ENCODE data around the gene LRRC58.
A peak's percentile ranks its signal among the peaks of the same experiment; 100 is the strongest.
"Not testable (repeated sequence)": the region's sequence is repeated elsewhere in the genome, so short reads cannot be mapped to it uniquely, and the experiment has no call there.

LRRC58 gene

GRCh38 chr3:120339362-120339761 lies 9.8 kb downstream of the LRRC58 start:
- no peak for DNase-seq (ENCODE audit: low read depth, low spot score)

DNA sequence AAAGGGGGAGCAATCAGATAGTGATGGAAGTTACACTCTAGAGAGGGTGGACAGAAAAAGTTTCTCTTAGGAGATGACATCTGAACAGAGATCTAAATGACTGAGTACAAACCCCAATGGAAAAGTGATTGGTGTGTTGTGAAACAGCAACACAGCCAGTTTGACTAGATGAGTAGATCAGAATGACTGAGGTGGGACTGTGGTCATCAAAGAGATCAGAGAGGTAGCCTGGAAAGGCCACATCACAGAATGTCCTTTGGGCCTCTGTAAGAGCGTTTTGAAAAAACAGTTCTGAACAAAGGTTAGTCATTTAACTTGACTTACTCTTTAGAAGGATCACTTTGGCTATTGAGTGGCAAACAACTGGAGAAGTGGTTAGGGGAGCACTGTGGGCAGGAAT lies 10.6 kb downstream of the LRRC58 start:
- DNase-seq (ENCODE audit: low read depth, low spot score): no peak

DNA sequence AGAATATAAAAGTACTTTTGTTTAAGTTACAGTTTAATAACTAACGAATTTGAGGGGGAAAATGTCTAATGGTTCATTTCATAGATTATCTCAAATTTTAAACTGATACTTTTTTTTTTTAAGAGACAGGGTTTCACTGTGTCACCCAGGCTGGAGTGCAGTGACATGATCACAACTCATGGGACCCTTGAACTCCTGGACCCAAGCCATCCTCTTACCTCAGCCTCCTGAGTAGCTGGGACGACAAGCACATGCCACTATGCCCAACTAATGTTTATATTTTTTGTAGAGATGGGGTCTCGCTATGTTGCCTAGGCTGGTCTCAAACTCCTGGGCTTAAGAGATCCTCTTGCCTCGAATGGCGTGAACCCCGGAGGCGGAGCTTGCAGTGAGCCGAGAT lies 16.5 kb downstream of the LRRC58 start:
- DNase-seq (ENCODE audit: low read depth, low spot score): no peak

GRCh38 chr3:120331076-120331475 lies 18.1 kb downstream of the LRRC58 start:
- DNase-seq (ENCODE audit: low read depth, low spot score): no peak

DNA sequence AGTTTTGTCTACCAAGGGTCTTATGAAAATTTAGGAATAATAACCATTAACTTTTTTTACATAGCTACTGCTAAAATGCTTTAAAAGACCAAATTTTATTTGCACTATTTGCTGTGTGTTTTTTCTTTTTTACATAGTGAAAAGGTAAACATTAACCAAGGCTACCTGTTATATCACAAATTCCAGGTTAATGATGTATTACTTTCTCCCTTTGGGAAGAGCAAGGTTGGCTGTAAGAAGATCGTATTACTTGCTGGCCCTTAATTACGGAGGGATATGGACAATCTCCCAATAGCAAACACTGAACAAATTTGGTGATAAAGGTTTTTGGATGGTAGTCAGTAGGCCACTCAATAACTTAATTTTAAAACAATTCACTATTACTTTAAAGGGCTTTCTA lies 22.4 kb downstream of the LRRC58 start:
- DNase-seq (ENCODE audit: low read depth, low spot score): no peak

GRCh38 chr3:120324190-120324589 lies 25.0 kb downstream of the LRRC58 start:
- no peak for DNase-seq (ENCODE audit: low read depth, low spot score)

- not testable (repeated sequence) for DNase-seq (ENCODE audit: low read depth, low spot score)
Observed at GRCh38 chr3:120323761-120324160, 25.4 kb downstream of the LRRC58 start.

GRCh38 chr3:120311863-120312794 lies 37.0 kb downstream of the LRRC58 start:
- DNase-seq (ENCODE audit: low read depth, low spot score): no peak

GRCh38 chr3:120306519-120307455 lies 42.4 kb downstream of the LRRC58 start:
- no peak for DNase-seq (ENCODE audit: low read depth, low spot score)

GRCh38 chr3:120304616-120305015 lies 44.5 kb downstream of the LRRC58 start:
- no peak for DNase-seq (ENCODE audit: low read depth, low spot score)

- DNase-seq (ENCODE audit: low read depth, low spot score): no peak
Observed at GRCh38 chr3:120302361-120302760, 46.8 kb downstream of the LRRC58 start.

DNA sequence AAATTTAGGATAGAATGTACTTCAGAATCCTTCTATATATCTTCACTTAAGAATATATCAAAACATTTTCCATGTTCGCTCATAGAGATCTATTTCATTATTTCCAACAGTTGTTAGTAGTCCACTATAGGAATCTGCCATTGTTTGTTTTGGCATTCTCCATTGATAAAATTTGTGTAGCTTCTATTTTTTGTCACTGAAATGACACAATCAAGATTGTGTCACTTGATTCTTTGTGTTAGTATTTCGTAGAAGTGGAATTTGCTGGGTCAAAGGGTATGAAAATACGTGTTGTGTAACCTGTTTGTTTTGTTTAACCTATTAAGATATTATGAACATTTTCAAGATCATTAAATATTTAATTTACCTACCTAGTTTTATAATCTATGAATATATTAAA lies 48.2 kb downstream of the LRRC58 start:
- DNase-seq (ENCODE audit: low read depth, low spot score): no peak

GRCh38 chr3:120299403-120299802 lies 49.8 kb downstream of the LRRC58 start:
- DNase-seq (ENCODE audit: low read depth, low spot score): no peak

GRCh38 chr3:120298996-120299395 lies 50.2 kb downstream of the LRRC58 start:
- no peak for DNase-seq (ENCODE audit: low read depth, low spot score)

GRCh38 chr3:120291552-120291951 lies 57.6 kb downstream of the LRRC58 start:
- DNase-seq (ENCODE audit: low read depth, low spot score): not testable (repeated sequence)

GRCh38 chr3:120289636-120290035 lies 59.5 kb downstream of the LRRC58 start:
- DNase-seq (ENCODE audit: low read depth, low spot score): no peak

GRCh38 chr3:120286465-120286864 lies 62.7 kb downstream of the LRRC58 start:
- DNase-seq (ENCODE audit: low read depth, low spot score): no peak

DNA sequence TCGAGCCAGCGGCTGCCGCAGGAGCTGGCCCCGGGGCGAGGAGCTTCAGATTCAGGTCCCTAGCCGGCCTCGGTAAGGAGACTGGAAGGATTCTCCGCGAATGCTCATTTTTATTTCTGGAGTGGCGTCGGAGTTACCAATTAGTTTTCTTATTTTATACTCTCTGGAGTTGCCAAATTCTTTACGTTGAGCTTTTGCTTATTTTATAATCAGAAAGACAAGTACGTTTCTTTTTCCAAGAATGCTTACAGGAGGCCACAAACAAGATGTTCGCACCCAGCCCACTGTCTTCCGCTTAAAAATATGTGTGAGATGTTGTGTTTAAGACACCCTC lies 63.7 kb downstream of the LRRC58 start:
- no peak for DNase-seq (ENCODE audit: low read depth, low spot score)

DNA sequence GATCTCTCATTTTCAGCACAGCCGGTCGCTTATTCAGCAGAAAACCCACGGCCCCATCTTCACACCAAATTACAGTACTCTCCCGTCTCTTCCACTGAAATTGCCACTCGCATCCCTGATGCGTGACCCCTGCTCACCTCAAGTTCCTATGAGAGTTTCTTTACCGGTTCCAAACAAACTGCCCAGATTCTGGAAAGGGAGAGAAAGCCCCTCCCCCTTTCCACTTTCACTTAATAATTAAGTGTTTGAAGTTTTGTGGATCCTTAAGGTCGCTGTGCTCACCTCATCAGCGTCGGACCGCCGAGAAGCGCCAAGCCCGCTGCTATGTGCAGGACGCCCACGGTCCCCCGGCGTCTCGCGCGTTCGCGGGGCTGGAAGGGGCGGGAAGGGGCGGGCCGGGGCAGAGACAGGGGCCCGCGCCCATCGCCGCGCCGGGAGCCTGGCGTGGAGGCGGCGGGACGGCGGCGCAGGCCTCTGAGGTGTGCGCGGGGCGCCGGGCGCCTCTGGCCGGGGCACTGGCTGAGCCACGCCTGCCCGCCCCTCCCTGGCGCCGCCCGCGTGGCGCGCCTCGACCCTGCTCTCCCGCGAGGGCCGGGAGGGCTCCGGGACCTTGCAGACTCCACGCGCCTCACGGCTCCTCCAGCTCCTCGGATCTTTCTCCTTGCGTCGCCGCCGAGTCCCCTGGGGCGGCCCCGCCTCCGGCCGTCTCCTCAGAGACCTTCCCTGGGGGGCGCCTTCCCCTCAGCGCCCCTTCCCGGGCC lies 64.2 kb downstream of the LRRC58 start, which contains the start of gene GPR156:
Gene GPR156, minus strand, starts transcription at position 476 of the 761 bp plus-strand sequence. CDS start 41,124 bp downstream, outside the sequence.
- DNase-seq (ENCODE audit: low read depth, low spot score): peak; percentile 42

DNA sequence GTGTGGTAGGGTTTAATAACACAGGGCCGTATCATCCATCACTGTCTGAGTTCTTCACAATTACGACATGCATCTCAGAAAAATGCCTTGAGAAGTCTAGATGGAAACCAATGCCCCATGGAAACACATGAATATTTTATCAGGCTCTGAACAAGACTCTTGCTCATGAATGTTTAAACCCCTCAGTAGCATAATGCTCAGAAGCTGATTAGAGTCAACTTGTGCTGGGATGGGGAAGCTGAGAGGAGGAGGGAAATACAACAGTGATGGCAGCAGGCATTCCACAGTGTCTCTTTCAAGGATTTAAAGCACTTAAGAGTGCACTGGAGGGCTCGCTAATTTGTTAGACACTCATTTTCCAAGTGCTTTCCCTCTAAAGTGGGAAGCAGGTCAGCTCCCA lies 67.9 kb downstream of the LRRC58 start:
- no peak for DNase-seq (ENCODE audit: low read depth, low spot score)

DNA sequence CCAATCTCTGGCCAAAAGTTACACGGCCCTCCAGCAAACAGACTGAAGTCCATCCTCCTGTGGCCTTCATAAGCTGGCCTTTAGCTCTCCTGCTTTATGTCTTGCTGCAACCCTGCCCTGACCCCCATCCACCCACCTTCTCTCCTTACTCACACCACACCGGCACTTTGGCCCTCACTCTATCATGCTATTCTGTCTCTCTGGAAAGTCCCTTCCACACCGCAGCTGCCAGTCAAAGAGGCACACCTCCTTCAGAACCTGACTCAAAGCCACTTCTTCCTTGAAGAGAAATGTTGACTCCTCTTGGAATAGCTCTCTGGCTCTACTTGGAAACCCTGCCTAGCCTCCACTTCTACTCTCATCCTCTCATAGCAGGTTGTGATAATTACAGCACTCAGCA lies 68.6 kb downstream of the LRRC58 start:
- no peak for DNase-seq (ENCODE audit: low read depth, low spot score)

DNA sequence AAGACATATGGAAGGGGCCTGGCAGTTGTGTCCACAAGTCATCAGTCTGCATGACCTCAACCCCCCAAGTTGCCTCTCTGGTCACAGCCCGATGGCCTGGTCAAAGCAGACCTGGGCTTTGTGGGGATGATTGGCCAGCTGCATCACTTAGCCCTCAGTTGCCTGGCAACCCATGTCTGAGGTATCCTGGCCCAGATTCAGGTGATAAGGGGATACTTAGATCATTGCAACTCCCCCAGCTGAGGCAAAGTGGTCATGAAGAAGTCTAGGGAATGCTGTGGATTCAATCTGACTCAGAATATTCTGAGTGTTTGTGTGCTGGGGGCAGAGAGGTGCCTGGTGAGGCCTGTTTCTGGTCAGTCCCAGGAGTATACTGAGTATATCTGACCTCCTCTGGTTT lies 69.1 kb downstream of the LRRC58 start:
- DNase-seq (ENCODE audit: low read depth, low spot score): no peak

All from ELF-1 (cell line).